Hematopoietic multipotent progenitor cell treated with erythropoietin and hydrocortisone succinate and interleukin-3 and kit ligand, for 6 days (in vitro differentiated cells): ENCODE measurements around the gene TADA1.
"Not testable (repeated sequence)": the region's sequence is repeated elsewhere in the genome, so short reads cannot be mapped to it uniquely, and the experiment has no call there.

Source experiments
- DNase-seq: peaks from one replicate; pipeline ENCODE4 v3.0.0-alpha.2; 2015

Gene TADA1

DNA sequence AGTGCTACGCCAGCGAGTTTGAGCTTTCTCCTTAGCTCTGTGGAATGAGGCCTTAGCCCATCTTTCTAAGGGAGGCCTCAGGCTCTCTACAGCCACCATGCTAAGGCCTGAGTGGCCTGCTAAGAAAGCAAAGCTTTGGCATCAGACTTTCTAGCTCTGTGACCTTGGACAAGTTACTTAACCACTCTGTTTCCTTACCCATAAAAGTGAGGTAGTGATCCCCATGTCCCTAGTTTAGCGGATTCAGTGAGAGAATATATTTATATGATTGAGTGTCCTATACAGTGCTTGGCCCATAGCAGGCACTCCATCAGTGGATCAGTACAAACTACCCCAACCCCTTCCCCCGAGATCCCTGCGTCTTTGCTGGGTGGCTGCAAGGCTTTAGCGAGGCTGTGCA lies 32.7 kb downstream of the TADA1 start:
- DNase-seq = no peak

GRCh38 chr1:166840309-166841274 lies 35.5 kb downstream of the TADA1 start:
- peak; percentile 82 for DNase-seq

GRCh38 chr1:166839600-166840308 lies 36.3 kb downstream of the TADA1 start:
- peak; percentile 49 for DNase-seq

DNA sequence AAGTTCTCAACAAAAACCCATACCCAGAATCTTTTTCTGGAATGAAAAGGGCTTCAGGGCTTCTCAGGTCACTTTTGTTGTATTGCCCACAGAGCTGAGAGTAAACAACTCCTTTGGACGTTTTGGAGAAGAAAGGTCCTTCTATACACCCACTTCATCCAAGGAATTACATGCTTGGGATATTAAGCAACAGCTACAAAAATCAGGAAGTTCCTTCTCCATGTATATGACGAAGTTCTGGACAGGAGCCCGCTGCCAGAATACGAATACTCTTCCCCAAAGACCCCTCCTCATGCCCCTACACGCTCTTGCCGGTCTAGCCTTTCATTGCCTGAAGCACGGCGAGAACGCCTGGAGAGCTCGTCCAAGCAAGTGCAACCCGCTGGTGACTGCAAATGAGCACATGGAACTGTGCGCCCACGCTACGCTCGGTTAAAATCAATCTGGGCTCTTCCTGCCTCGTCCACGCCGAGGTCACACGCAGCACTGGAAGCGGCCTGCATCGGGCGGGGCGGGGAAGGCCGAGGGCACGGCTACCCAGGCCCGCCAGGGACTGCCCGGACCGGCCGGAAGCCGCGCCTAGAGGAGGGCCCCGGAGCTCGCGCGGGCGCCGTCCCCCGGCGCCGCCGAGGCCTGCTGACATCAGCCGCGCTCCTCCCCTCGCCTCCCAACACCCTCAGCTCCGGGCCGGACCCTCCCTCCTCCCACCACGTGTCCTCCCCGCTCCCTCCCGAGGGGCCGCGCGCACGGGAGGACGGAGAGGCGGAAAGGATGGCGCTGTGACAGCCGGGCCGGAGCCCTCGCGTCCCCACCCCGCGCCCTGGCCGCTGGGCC lies 37.1 kb downstream of the TADA1 start, which contains the start of gene POGK:
TSS of gene POGK (plus strand) at position 710 of the 834 bp plus-strand sequence. CDS start 1,482 bp downstream, outside the sequence.
- DNase-seq = peak; percentile 89

GRCh38 chr1:166836733-166837132 lies 39.3 kb downstream of the TADA1 start:
- no peak for DNase-seq

- DNase-seq = not testable (repeated sequence)
Measured at GRCh38 chr1:166829762-166830161, 46.3 kb downstream of the TADA1 start.

DNA sequence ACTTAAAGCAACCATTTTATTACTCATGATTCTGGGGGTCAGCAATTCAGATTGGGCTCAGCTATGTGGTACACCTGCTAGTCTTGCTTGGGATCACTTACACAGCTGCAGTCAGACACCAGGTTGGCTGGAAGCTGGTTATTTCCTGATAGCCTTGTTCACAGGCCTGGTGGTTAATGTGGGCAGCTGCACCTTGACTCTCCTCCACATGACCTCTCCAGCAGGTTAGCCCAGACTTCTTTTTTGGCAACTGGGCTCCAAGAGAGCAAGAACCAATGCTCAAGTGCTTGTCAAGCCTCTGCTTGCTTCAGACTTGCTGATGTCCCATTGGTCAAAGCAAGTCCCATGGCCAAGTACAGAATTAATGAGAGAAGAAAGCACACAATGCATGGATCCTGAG lies 48.6 kb downstream of the TADA1 start:
- DNase-seq = no peak

- peak; percentile 17 for DNase-seq
Measured at GRCh38 chr1:166822385-166822784, 53.7 kb downstream of the TADA1 start.

- no peak for DNase-seq
Measured at GRCh38 chr1:166819974-166820373, 56.1 kb downstream of the TADA1 start.

GRCh38 chr1:166814611-166815010 lies 61.5 kb downstream of the TADA1 start:
- no peak for DNase-seq

- DNase-seq = peak; percentile 15
Measured at GRCh38 chr1:166813508-166814223, 62.4 kb downstream of the TADA1 start.

GRCh38 chr1:166811691-166812090 lies 64.4 kb downstream of the TADA1 start:
- DNase-seq = no peak

- DNase-seq = no peak
Measured at GRCh38 chr1:166808952-166809351, 67.1 kb downstream of the TADA1 start.
